H1 (cell line): ENCODE measurements around the gene PDE8B. TPM values are rescaled to one million over a fixed set of nuclear protein-coding genes. Genes with fewer than 3 reads are reported as not detected.

ENCODE experiments used
- CTCF ChIA-PET: fragments of 300-600 bp; sonication (Branson Sonifier 250); formaldehyde crosslinking; loops from one replicate; lab custom pipeline; 2021; ENCODE audit not compliant: partially characterized antibody; lab: Charles Lee
- POLR2A ChIA-PET: fragments of 300-600 bp; sonication (Branson Sonifier 250); formaldehyde crosslinking; loops from one replicate; lab custom pipeline; 2021; ENCODE audit warnings: inconsistent platforms; ENCODE audit not compliant: partially characterized antibody; lab: Charles Lee
- DNase-seq, 2 experiments: peaks; one replicate each; pipeline versions ENCODE4 v3.0.0 to v3.0.0-alpha.2; 2010 to 2022; ENCODE audit warnings: low spot score in 2 of 2, low read depth in 1 of 2, mixed read lengths in 1 of 2
- FAIRE-seq: peaks from 2 replicates; lab custom pipeline; 2011; peaks lifted over from hg19 to GRCh38; lab: Jason Lieb, UNC
- H2AFZ ChIP-seq: 2 replicates; pipeline ENCODE4 v1.8.1; 2012; ENCODE audit warnings: low read length, inconsistent platforms
- H2AK5ac ChIP-seq: 2 replicates; pipeline ENCODE4 v1.6.1; 2013; ENCODE audit warnings: low read depth, low read length
- H2BK120ac ChIP-seq: replicated peaks from 2 replicates; pipeline ENCODE3; 2013; ENCODE audit warnings: low read depth, low read length, inconsistent platforms
- H2BK12ac ChIP-seq: 2 replicates; pipeline ENCODE4 v1.6.1; 2013; ENCODE audit warnings: low read depth, low read length
- H2BK15ac ChIP-seq: 2 replicates; pipeline ENCODE4 v1.6.1; 2013; ENCODE audit warnings: low read length
- H2BK20ac ChIP-seq: 2 replicates; pipeline ENCODE4 v1.6.1; 2013; ENCODE audit warnings: low read length
- H2BK5ac ChIP-seq: 2 replicates; pipeline ENCODE4 v1.6.1; 2013; ENCODE audit warnings: low read depth, low read length
- H3K14ac ChIP-seq: 2 replicates; pipeline ENCODE4 v1.6.1; 2013; ENCODE audit warnings: inconsistent platforms; ENCODE audit not compliant: insufficient read length
- H3K18ac ChIP-seq: 2 replicates; pipeline ENCODE4 v1.6.1; 2013; ENCODE audit warnings: low read length; ENCODE audit errors: extremely low read depth
- H3K23ac ChIP-seq: 2 replicates; pipeline ENCODE4 v1.6.1; 2013; ENCODE audit warnings: inconsistent platforms; ENCODE audit not compliant: insufficient read length
- H3K23me2 ChIP-seq: 2 replicates; pipeline ENCODE4 v1.6.1; 2013; ENCODE audit warnings: low read depth, low read length
- H3K27ac ChIP-seq: 2 replicates; pipeline ENCODE4 v1.6.1; 2011; ENCODE audit warnings: low read depth, low read length, inconsistent platforms
- H3K27me3 ChIP-seq, 4 experiments: replicated peaks in 1 of 4; 1 replicate in 1 of 4; 2 replicates in 3 of 4; pipeline versions ENCODE4 v1.6.1 to v1.8.1; 2011 to 2013; ENCODE audit warnings: low read length in 3 of 4, mild to moderate bottlenecking in 3 of 4, inconsistent platforms in 2 of 4, mixed read lengths in 2 of 4, moderate library complexity in 1 of 4; ENCODE audit not compliant: control insufficient read depth in 3 of 4, insufficient read depth in 3 of 4; ENCODE audit errors: extremely low read depth in 1 of 4
- H3K36me3 ChIP-seq, 4 experiments: 2 replicates each; pipeline versions ENCODE4 v1.6.1 to v1.8.1; 2011 to 2013; ENCODE audit warnings: mild to moderate bottlenecking in 4 of 4, low read length in 3 of 4, moderate library complexity in 2 of 4, control low read depth in 1 of 4, inconsistent platforms in 1 of 4; ENCODE audit not compliant: insufficient read depth in 4 of 4, control insufficient read depth in 2 of 4
- H3K4ac ChIP-seq: replicated peaks from 2 replicates; pipeline ENCODE3; 2013; ENCODE audit warnings: low read length, low read depth, mixed read lengths, inconsistent platforms; ENCODE audit not compliant: insufficient read length
- H3K4me1 ChIP-seq, 4 experiments: replicated peaks in 1 of 4; 1 replicate in 1 of 4; 2 replicates in 3 of 4; pipeline versions ENCODE4 v1.6.1 to v1.8.1; 2011 to 2013; ENCODE audit warnings: low read length in 3 of 4, inconsistent platforms in 2 of 4, mixed read lengths in 1 of 4; ENCODE audit not compliant: insufficient read depth in 4 of 4, control insufficient read depth in 3 of 4
- H3K4me2 ChIP-seq, 2 experiments: 2 replicates each; pipeline versions ENCODE4 v1.6.1 to v1.8.1; 2011 to 2013; ENCODE audit warnings: low read depth in 2 of 2, low read length in 2 of 2, control low read depth in 1 of 2, inconsistent platforms in 1 of 2, mild to moderate bottlenecking in 1 of 2; ENCODE audit not compliant: insufficient read depth in 1 of 2
- H3K4me3 ChIP-seq, 4 experiments: fragments of 200-600, 300-600 bp in 1 of 4; sonication (generic), shearing (Covaris generic), sonication (Bioruptor Twin) in 1 of 4; 2 replicates each; pipeline versions ENCODE4 v1.5.1 to v1.8.1; 2011 to 2016; ENCODE audit warnings: low read length in 4 of 4, low read depth in 3 of 4, control low read depth in 2 of 4, inconsistent platforms in 2 of 4, mild to moderate bottlenecking in 2 of 4, mixed read lengths in 1 of 4, moderate library complexity in 1 of 4; ENCODE audit not compliant: insufficient read depth in 2 of 4; ENCODE audit errors: extremely low read depth in 1 of 4
- H3K56ac ChIP-seq: replicated peaks from 2 replicates; pipeline ENCODE3; 2013; ENCODE audit warnings: low read depth, mild to moderate bottlenecking, mixed read lengths, low read length, inconsistent platforms; ENCODE audit not compliant: insufficient read length
- H3K79me1 ChIP-seq: 2 replicates; pipeline ENCODE4 v1.6.1; 2013; ENCODE audit warnings: low read depth, low read length, control low read depth
- H3K79me2 ChIP-seq, 2 experiments: 2 replicates each; pipeline versions ENCODE4 v1.6.1 to v1.8.1; 2012 to 2013; ENCODE audit warnings: low read length in 2 of 2, mild to moderate bottlenecking in 2 of 2, inconsistent platforms in 1 of 2; ENCODE audit not compliant: insufficient read depth in 2 of 2, control insufficient read depth in 1 of 2
- H3K9ac ChIP-seq, 4 experiments: replicated peaks in 1 of 4; 1 replicate in 1 of 4; 2 replicates in 3 of 4; pipeline versions ENCODE4 v1.6.1 to v1.8.1; 2011 to 2013; ENCODE audit warnings: low read depth in 3 of 4, low read length in 3 of 4, control low read depth in 2 of 4, mild to moderate bottlenecking in 2 of 4, moderate library complexity in 2 of 4, inconsistent platforms in 1 of 4; ENCODE audit errors: extremely low read depth in 1 of 4
- H3K9me3 ChIP-seq, 2 experiments: 2 replicates each; pipeline versions ENCODE4 v1.6.1 to v1.8.1; 2012 to 2013; ENCODE audit warnings: mild to moderate bottlenecking in 2 of 2, moderate library complexity in 2 of 2, control low read depth in 1 of 2, inconsistent platforms in 1 of 2, low read depth in 1 of 2, low read length in 1 of 2, mixed read lengths in 1 of 2; ENCODE audit not compliant: insufficient read depth in 2 of 2
- H4K20me1 ChIP-seq, 2 experiments: replicated peaks in 1 of 2; 2 replicates each; pipeline versions ENCODE3 to v1.8.1; 2011 to 2013; ENCODE audit warnings: inconsistent platforms in 2 of 2, low read length in 2 of 2, mild to moderate bottlenecking in 1 of 2; ENCODE audit not compliant: insufficient read depth in 2 of 2, control insufficient read depth in 1 of 2
- H4K5ac ChIP-seq: 2 replicates; pipeline ENCODE4 v1.6.1; 2013; ENCODE audit warnings: low read length, low read depth, mixed read lengths, inconsistent platforms; ENCODE audit not compliant: insufficient read length
- H4K8ac ChIP-seq: 2 replicates; pipeline ENCODE4 v1.8.0; 2013; ENCODE audit warnings: mild to moderate bottlenecking, moderate library complexity, low read length, inconsistent platforms; ENCODE audit not compliant: insufficient read depth; ENCODE audit errors: extremely low read depth
- H4K91ac ChIP-seq: replicated peaks from 2 replicates; pipeline ENCODE3; 2013; ENCODE audit warnings: low read length, mixed read lengths, inconsistent platforms; ENCODE audit not compliant: insufficient read length
- ASH2L ChIP-seq: fragments of 200-600, 300-600 bp; sonication (generic); IDR thresholded peaks from one replicate; pipeline ENCODE4 v1.7.1; 2017; ENCODE audit warnings: low read length
- BACH1 ChIP-seq: IDR thresholded peaks from 2 replicates; pipeline ENCODE4 v1.6.1; 2012; ENCODE audit warnings: low read length, improper control_type of control experiment
- BCL11A ChIP-seq, 2 experiments: IDR thresholded peaks; one replicate each; pipeline ENCODE4 v1.6.1; 2011; ENCODE audit warnings: low read depth in 2 of 2, low read length in 2 of 2, mild to moderate bottlenecking in 2 of 2
- BRCA1 ChIP-seq: IDR thresholded peaks from 2 replicates; pipeline ENCODE4 v1.6.1; 2012; ENCODE audit warnings: low read depth, low read length, improper control_type of control experiment
- EGR1 ChIP-seq: IDR thresholded peaks from 2 replicates; pipeline ENCODE4 v1.6.1; 2011; ENCODE audit warnings: low read depth, low read length, borderline replicate concordance
- EZH2 ChIP-seq: fragments of 200-600 bp; sonication (generic); IDR thresholded peaks from 2 replicates; pipeline ENCODE4 v1.7.1; 2012; ENCODE audit warnings: low read depth, mild to moderate bottlenecking, moderate library complexity, low read length, inconsistent platforms; ENCODE audit not compliant: severe bottlenecking
- FOSL1 ChIP-seq: IDR thresholded peaks from 2 replicates; pipeline ENCODE4 v1.6.1; 2011; ENCODE audit warnings: mild to moderate bottlenecking, low read depth, low read length, moderate library complexity; ENCODE audit not compliant: insufficient read depth
- NANOG ChIP-seq: IDR thresholded peaks from 2 replicates; pipeline ENCODE4 v1.6.1; 2011; ENCODE audit warnings: low read length, low read depth, mild to moderate bottlenecking, inconsistent platforms; ENCODE audit not compliant: insufficient read depth, poor library complexity, severe bottlenecking
- POLR2AphosphoS5 ChIP-seq: IDR thresholded peaks from 2 replicates; pipeline ENCODE4 v1.6.1; 2011; ENCODE audit warnings: low read depth, low read length
- RFX5 ChIP-seq: IDR thresholded peaks from 2 replicates; pipeline ENCODE4 v1.6.1; 2011; ENCODE audit warnings: low read depth, low read length, improper control_type of control experiment, borderline replicate concordance
- SIRT6 ChIP-seq: IDR thresholded peaks from one replicate; pipeline ENCODE4 v1.7.1; 2012; ENCODE audit warnings: low read length, inconsistent platforms
- SIX5 ChIP-seq: IDR thresholded peaks from 2 replicates; pipeline ENCODE4 v1.6.1; 2011; ENCODE audit warnings: mild to moderate bottlenecking, low read depth, low read length
- TBP ChIP-seq: IDR thresholded peaks from 2 replicates; pipeline ENCODE4 v1.6.1; 2011; ENCODE audit warnings: low read depth, low read length, improper control_type of control experiment
- TCF12 ChIP-seq: IDR thresholded peaks from 2 replicates; pipeline ENCODE4 v1.6.1; 2011; ENCODE audit warnings: low read depth, mild to moderate bottlenecking, low read length
- WGBS, 2 experiments: shearing (Covaris generic) in 1 of 2; methylation state at CpG; one replicate each; pipeline versions ENCODE4 v1.1.6 to v1.1.7; 2013 to 2015; ENCODE audit warnings: low lambda C conversion rate in 2 of 2, mixed read lengths in 2 of 2, inconsistent platforms in 1 of 2, low coverage in 1 of 2, missing lambda C conversion rate in 1 of 2; ENCODE audit not compliant: insufficient replicate concordance in 2 of 2, insufficient coverage in 1 of 2, insufficient read length in 1 of 2; ENCODE audit errors: extremely low coverage in 1 of 2, missing lambda C conversion rate in 1 of 2; 5-methylcytosine and 5-hydroxymethylcytosine counted together
- polyA plus RNA-seq, 7 experiments: library from polyadenylated mRNA; depleted of rRNA in 3 of 7; stranded (reverse) in 5 of 7; unstranded in 2 of 7; fragments of >200 nt in 5 of 7; fragments of 200-250 nt in 2 of 7; gene quantifications; 1 replicate in 5 of 7; 2 replicates in 1 of 7; 4 replicates in 1 of 7; pipeline versions ENCODE4 v1.2.1 to v1.2.3, GENCODE V29; 2011 to 2013; ENCODE audit warnings: missing spikeins in 2 of 7, mixed read lengths in 2 of 7
- total RNA-seq: library from RNA; stranded (reverse); fragmentation: NEBNext Ultra II Directional; extraction: Animal tissue kit (Norgen Biotek cat#: 25700); gene quantifications from 2 replicates; pipeline ENCODE4 v1.2.1, GENCODE V29; 2021
- TF ChIP-seq, protein P1 (sequence below): IDR thresholded peaks from 2 replicates; pipeline ENCODE4 v1.6.1; 2012; ENCODE audit warnings: inconsistent platforms

PDE8B gene
- total and polyA plus RNA-seq, 2 of the 8 experiments (the other 6 are each of a cell fraction or from before 2014, with no cell fraction given): 0.32 to 1.1 TPM

DNA sequence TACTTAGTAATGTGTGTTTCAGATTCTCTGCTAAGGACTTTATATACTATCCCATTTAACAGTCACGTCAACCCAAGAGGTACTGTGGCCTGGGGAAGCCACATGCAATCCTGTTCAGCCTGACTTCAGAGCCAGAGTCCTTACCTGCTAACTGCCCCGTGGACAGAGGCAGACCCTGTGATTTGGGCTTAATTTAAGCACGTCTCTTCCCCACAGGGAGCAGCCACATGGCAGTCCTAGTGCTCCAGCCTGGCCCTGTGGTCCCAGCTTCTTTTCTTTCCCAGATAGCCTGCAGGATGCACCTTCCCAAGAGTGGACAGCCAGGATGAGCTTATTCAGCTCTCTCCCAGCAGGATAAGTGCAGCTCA is 71.5 kb downstream of the PDE8B start:
- H3K4me3 ChIP-seq: no peak overlapping the region
- no peaks in the 10 kb centered on the region for H3K79me1 ChIP-seq
- H3K56ac ChIP-seq: no peak overlapping the region
- no peaks in the 10 kb centered on the region for H4K20me1 ChIP-seq
- 0 out of 2 replicates have a peak overlapping the region, but pooled peaks have one; percentile 27 for H2AFZ ChIP-seq
- H3K9me3 ChIP-seq: no peaks in the 10 kb centered on the region
- no peaks in the 10 kb centered on the region for H3K23me2 ChIP-seq
- no peaks in the 10 kb centered on the region for H3K36me3 ChIP-seq
- H3K27ac ChIP-seq: no peak overlapping the region
- H2BK120ac ChIP-seq: no peak overlapping the region
- H4K8ac ChIP-seq: no peak overlapping the region
- no peak overlapping the region for H2BK5ac ChIP-seq
- ChIA-PET POLR2A (no interaction called here), CTCF (interaction anchor here (0.9 to 1.5 kb wide), 4 partner anchors 13 to 153 kb away, joined by 3 to 4 read pairs (median 4); no protein-coding TSS in a partner anchor)
- no peak overlapping the region for H3K18ac ChIP-seq
- WGBS, 2 experiments: 75% methylated on average over 3 of the region's 3 CpGs; no CpG with 5 or more reads in 1 of the 2 experiments
- no peak overlapping the region for H3K14ac ChIP-seq
- H3K9ac ChIP-seq: no peak overlapping the region
- H3K27me3 ChIP-seq: no peaks in the 10 kb centered on the region
- no peak overlapping the region for H3K4me2 ChIP-seq
- H3K4ac ChIP-seq: no peak overlapping the region
- FAIRE-seq (no peak), DNase-seq (no peak)
- no peak overlapping the region for H3K23ac ChIP-seq
- TF ChIP-seq NANOG (no peak), EZH2 (no peak), ASH2L (no peak), SIX5 (no peak), POLR2AphosphoS5 (no peak), BACH1 (no peak), BRCA1 (no peak), TCF12 (no peak), RFX5 (no peak), EGR1 (no peak), FOSL1 (no peak), BCL11A (IDR thresholded peaks at IDR 0.05; ENCODE audit: low read depth in 2 of 2, low read length in 2 of 2) (no peak), SIRT6 (no peak), TBP (no peak)
- TF ChIP-seq, protein P1, sequence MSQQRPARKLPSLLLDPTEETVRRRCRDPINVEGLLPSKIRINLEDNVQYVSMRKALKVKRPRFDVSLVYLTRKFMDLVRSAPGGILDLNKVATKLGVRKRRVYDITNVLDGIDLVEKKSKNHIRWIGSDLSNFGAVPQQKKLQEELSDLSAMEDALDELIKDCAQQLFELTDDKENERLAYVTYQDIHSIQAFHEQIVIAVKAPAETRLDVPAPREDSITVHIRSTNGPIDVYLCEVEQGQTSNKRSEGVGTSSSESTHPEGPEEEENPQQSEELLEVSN: no peak
- H3K79me2 ChIP-seq: no peaks in the 10 kb centered on the region
- H2BK15ac ChIP-seq: no peak overlapping the region
- H2BK20ac ChIP-seq: no peak overlapping the region
- no peak overlapping the region for H4K5ac ChIP-seq
- no peak overlapping the region for H4K91ac ChIP-seq
- H3K4me1 ChIP-seq: no peaks in the 10 kb centered on the region
- H2BK12ac ChIP-seq: no peak overlapping the region
- no peak overlapping the region for H2AK5ac ChIP-seq
